Stimulated activated naive CD4-positive, alpha-beta T cell (primary cell): Measurements from ENCODE around the gene TPBGL.

Source experiments
- DNase-seq, 6 experiments: peaks; one replicate each; lab custom pipeline; 2025; lab: John Stamatoyannopoulos, UW

The TPBGL gene

DNA sequence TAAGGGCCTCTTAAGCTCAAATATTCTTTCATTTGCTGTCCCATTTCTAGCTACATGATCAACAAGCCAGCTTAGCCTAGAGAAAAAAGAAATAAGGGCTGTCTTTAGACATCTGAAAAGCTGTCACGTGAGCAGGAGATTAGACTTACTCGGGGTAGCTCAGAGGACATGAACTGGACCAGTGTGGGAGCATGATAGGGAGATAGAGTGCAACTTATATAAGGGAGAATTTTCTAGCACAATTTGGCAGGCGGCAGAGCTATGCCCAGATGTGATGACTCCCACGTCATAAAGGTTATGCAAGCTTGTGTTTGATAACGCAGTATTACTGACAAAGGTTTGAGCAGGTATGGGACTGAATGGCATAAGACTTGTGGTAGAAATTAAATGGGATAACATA lies 28.2 kb upstream of the TPBGL start:
- no peak for DNase-seq

DNA sequence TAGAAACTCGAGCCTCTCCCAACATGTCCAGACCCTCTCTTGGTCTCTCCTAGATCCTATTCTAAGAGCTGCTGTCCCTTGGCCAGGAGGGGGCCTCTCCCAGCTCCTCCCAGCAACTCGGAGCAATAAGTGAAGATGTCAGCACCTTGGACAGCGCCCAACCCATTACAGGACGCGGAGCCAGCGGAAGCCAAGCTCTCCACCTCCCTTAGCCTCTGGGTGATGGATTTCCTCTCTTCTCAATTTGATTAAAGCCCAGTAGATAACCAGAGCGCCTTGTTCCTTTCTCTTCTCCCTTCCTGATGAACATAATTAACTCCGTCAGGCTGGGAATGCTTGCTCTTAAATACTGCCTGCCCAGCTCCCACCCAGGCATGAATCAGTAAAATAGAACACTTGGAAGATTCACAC lies 26.2 kb upstream of the TPBGL start:
- DNase-seq, result peak; percentile 38 to 77 (median 62)

DNA sequence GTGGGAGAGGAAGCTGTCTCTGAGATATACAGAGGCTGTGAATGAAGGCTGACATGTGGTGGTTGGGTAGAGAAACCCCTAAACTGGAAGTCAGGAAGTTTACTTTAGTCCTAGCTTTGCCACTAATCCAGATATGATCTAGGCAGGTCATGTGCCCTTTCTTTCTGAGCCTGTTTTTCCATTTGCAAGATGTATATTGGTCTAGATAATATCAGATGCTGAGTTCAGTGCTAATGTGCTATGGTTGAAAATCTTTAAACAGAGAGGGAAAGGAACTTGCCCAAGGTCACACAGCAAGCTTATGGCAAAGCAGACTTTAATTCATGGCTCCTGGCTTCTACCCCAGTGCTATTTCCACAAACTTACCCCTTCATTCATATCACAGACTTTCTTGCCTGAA lies 25.7 kb upstream of the TPBGL start:
- DNase-seq, result no peak

DNA sequence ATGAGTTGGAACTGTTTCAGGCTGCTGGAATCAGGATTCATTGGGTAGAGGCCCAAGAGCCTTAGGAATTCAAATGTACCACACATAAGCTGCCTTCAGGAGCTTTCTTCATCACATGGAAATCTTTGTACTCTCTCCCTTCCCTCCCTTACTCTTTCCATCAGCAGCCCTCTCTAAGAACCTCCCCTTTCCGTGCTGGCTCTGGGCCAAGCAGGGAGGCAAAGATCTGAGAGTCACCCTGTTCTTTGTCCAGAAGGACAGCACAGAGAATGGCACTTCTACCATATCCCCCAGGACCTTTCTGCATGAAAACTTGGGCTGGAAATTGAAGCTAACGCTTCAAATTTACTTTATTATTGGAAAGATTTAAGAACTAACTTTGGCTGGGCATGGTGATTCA lies 20.7 kb upstream of the TPBGL start:
- DNase-seq, result no peak

DNA sequence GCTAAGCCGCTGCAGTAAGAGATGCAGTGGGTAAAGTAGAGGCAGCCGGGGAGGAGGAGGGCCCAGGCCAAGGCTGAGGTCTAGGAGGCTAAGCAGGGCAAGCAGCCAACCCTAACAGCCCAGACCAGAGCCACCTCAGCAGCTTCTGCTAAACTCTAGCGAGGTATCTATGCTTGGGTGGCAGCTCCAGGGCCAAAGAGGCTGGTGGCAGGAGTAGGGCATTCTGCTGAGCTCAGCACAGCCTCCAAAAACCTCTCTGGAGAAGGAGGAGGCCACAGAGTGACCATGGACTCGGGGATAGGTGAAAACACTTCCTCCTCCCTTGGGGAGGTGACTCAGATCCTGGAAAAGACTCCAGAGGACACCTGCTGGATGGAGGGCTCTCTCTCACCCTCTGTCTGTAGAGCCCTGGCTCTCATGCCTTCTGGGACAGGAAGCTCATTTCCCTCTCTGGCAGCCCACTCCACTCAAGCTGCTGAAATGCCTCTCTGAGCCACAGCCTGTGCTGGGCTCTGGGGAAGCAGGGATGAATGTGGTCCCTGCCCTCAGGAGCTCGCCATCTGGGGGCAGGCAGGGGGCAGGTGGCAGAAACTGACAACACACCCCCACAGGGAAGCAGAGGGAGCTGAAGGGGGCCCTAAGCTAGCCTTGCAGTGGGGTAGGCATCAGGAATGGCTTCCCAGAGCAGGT lies 16.5 kb upstream of the TPBGL start:
- DNase-seq, result no peak

DNA sequence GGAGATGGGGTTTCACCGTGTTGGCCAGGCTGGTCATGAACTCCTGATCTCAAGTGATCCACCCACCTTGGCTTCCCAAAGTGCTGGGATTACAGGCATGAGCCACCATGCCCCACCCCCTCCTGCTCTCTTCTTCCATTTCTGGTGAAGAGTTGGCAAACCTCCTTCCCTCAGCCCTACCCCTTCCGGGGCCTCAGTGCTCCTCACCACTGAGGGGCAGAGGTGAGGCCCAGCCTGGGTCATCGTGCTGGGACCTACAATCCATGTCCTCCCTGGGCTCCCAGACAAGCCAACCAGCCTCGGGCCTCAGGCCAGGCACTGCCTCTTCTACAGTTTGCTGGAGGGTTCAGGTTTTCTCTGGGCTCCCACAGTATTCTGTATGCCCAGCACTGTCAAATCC lies 14.8 kb upstream of the TPBGL start:
- no peak for DNase-seq

DNA sequence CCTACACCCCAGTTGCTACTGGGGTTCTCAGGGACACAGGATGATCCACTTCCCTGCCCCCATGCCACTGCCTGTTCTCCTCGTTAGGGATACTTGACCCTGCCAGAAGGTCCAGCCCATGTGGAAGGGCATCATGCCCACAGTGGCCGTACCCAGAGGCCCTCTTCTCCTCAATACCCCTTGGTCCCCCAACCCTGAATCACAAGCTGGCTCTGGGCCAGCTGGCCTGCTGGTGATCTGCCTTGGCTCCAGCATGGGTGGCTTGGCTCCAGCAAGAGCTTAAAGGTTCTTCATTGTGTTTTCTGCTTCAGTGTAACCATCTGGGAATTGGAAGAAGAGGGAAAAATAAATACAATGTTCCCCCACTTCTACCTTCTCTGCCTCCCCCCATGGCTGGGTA lies 11.1 kb upstream of the TPBGL start:
- DNase-seq, result no peak

DNA sequence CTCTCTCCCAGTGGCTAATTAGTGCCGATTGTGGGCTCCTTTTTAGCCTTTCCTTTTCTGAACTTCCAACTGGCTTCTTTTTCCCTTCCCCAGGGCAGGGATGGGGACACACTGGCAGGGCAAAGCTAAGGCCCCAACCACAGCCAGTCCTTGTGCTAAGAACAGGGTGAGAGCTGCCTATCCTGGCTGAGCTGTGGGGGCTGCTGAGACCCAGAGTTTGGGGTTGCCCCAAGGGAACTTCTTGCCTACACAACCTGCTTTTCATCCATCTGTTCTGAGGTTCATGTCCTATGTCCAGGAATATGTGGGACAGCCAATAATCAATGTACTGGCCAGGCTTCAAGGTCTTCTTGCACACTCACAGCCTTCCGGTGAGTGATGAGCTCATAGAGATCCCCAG lies 10.0 kb upstream of the TPBGL start:
- no peak for DNase-seq

DNA sequence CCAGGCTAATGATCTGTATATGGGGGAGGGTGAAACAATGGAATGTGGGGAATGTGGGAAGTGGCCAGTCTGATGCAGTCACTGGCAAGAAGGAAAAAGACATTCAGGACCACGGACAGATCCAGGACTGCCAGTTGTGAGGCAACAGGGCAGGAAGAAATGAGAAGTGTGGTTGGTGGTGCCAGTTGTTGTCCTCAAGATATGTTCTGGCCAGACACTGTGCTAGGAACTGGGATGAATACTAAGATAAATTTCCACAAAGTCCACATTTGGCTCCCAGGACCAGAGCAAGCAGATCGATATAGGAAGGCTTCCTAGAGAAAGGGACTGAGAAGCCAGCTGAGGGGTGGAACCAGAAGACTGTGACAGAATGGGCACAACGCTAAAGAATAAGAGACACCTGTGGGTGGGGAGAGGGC lies 6.8 kb upstream of the TPBGL start:
- DNase-seq, result peak in 2 of 6 experiments; percentile 6 to 8

DNA sequence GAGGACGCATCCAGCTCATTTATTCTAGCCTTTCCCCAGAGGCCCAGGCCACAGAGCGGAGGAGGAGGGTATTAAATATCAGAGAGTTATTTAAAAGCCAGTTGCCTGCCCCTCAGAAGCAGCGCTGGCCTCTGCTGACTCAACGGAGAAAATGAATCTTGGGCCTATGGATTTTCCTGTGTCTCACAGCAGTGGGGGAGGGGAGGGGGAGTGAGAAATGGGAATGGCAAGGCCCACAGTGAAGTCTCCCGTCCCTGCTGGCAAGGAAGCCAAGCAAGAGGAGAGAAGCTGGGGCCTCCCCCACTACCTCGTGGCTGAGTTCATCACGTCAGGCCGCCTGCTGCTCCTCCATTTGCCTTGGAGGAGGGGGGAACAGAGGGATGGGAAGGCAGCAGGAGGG lies 4.5 kb upstream of the TPBGL start:
- DNase-seq, result no peak

DNA sequence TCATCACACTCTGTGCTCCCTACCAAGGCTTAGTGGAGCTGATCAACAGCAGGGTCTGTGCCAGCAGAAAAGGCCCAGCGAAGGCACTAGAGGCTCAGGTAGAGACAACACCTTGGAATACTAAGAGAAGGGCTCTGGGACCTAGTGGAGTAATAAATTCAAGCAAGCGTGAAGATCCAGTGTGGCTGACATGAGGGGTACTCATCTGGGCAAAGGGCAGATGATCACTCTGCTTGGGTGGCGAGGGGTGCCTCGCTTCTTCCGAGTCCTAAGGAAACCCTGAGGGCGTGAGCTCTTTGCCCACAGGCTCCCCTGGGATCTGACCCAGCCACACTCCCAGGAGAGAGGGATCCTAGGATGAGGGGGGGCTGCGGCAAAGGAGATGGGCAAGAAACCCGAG lies 3.5 kb upstream of the TPBGL start:
- DNase-seq, result no peak

DNA sequence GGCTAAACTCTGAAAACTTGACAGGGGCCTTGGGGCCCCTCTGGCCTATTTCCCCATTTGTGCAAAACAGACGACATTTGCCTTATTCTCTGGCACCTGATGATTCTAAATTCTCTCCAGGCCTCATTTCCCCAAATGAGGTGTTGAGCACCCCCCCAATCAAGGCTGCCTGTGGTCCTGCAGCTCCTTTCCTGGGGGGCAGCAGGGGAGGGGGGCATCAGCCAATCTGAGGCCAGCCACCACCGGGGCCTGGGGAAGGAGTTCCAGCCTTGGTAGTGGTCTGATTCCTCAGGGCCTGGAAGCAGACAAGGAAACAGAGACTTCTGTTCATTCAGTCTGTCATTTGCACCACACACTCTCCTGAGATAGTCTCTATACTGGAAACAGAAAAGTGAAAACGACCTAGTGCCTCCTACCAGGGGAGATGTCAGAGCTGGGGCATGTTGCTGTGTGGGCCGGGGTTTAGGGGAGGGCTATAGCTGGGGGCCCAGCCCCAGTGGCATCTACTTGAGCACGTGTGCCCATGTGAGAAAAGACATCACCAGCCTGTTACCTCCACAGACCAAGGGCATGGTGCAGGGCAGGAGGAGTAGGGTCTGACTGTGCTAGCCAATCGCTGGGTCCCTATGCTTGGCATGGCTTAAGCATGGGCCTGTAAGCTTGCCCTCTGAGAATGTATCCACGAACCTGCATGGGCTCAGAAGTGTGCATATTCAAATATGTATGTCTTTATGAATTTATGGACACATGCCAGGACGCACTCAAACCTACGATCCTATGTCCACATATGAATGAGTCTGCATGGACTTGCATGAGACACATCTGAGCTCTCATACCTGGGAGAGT lies 1.8 kb upstream of the TPBGL start:
- DNase-seq, result no peak

DNA sequence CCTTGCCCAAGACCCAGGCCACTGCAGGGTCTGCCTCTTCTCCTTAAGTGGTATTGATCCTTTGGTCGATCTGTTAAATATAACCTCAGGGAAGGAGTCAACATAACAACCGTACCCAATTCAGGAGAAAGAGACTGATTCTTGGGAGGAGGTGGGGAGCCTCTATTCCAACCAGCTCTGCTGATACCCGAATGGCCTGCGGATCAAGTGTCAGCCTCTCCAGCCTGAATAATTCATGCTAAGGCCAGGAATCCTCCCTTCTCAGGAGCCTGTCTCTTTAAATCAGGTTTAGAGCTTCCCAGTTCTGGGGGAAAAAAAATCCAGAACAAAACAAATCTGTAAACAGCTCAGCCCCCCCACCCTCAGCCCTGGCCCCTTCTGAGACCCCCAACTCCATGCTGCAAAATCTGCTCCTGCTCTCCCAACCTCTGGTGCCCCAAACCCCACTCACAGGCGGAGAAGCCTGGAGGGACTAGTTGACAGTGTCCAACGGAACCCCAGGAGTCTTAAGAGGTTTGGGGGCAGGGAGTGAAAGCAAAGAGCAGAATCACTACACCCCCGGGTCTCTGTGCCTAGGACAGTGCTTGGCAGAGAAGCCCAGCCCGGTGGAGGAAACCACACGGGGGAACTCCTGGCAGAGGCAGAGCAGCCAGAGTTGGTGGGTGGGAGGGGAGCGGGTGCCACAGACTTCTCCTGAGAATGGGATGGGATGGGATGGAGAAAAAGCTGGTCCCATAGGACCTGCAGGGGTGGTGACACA lies 863 bp upstream of the TPBGL start:
- no peak for DNase-seq

DNA sequence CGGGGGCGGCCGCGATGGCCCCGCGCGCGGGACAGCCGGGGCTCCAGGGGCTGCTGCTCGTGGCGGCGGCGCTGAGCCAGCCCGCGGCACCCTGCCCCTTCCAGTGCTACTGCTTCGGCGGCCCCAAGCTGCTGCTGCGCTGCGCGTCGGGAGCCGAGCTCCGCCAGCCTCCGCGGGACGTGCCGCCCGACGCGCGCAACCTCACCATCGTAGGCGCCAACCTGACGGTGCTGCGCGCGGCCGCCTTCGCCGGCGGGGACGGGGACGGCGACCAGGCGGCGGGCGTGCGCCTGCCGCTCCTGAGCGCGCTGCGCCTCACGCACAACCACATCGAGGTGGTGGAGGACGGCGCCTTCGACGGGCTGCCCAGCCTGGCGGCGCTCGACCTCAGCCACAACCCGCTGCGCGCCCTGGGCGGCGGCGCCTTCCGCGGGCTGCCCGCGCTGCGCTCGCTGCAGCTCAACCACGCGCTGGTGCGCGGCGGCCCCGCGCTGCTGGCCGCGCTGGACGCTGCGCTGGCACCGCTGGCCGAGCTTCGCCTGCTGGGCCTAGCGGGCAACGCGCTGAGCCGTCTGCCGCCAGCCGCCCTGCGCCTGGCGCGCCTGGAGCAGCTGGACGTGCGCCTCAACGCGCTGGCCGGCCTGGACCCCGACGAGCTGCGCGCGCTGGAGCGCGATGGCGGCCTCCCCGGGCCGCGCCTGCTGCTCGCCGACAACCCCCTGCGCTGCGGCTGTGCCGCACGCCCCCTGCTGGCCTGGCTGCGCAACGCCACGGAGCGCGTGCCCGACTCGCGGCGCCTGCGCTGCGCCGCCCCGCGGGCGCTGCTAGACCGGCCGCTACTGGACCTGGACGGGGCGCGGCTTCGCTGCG lies 697 bp downstream of the TPBGL start:
- peak; percentile 68 to 92 (median 80) for DNase-seq

DNA sequence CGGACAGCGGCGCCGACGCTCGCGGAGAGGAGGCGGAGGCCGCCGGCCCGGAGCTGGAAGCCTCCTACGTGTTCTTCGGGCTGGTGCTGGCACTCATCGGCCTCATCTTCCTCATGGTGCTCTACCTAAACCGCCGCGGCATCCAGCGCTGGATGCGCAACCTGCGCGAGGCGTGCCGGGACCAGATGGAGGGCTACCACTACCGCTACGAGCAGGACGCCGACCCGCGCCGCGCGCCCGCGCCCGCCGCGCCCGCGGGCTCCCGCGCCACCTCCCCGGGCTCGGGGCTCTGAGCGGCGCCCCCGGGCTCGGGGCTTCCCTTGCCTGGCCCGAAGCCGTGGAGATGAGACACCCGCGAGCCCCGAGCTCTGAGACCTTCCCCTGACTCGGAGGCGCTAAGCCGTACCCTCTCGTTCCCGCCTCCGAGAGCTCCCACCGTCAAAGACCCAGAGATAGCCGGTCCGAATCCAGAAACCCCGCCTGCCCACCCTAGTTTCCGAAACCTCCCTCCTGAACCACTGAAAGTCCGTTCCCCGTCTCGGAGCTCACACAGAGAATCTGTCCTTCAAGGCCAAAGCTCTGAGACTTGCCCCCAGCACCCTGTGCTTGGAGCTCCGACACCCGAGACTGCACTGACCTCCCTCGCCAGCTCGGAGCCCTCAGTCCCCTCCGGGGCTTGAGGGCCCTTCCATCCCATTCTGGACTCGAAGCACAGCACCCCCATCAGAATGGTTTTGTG lies 1.5 kb downstream of the TPBGL start:
- DNase-seq, result no peak

DNA sequence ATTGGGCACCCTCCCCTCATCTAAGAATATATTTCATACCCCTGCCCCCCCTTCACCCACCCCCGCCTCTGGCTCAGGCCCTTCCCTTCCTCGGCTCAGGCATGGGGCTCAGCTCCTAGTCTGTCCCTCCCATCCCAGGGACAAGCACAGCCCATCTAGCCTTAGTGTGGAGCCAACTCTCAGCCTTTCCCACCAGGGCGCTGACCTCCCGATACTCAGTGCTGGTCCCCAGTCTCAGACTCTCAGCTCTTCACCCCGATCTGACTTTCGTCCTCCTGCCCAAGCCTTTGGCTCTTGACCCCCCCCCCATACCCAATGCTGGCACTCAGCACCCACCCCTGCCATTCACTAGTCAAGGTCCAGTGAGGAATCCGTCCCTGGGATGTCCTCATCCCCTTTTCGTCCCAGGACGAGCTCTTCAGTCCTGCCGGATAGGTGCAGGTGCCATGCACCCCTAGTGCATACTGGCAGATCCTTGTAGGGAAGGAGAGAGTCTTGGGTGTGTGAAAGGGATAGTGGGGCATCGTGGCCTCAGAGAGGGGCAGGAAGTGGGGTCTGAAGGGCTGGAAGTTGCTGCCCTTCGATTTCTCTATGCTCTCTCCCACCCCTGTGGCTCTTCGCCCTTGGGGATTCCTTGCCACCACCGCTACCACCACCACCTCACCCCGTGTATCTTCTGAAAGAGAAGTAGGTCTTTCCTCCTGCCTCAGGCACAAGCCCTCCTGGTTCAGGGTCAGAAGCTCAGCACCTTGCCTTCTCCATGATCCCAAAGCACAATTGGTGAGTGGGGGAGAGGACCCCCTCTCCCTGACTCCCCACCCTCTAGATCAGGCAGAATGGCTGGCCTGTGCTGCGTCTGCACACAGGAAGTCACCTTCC lies 2.4 kb downstream of the TPBGL start:
- DNase-seq, result no peak

DNA sequence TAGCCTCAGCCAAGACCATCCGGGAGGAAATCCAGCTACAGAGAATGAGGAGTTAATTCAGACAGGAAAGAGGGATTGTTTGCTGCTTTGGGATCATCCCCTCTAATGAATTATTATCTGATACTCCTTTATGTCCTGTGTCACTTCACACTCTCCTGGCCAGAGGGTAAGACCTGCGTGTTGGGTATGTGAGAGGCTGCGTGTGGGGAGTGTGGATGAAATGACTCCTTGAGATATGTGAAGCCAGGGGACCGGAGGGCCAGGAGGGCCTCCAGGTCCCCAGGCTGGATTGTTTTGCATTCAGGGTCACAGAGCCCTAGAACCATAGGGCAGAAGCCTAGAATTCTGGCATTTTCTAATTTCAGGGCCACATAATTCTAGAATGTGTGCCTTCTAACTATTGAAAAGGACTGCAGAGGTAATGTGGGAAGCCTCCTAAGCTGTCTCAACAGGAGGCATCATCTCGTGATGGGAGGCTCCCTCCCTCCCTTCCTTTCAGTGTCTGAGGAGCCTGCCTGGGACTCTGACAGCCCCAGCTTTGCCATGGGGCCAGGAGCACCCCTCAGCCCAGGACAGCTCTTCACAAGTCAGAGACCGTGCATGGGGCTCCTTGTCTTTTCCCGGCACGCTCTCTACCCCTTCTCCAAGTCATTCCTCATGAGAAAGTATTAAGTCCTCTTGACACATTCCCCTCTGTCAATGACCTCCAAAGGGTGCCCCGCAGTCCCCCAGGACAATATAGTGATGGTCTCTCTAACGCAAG lies 3.7 kb downstream of the TPBGL start:
- no peak for DNase-seq

DNA sequence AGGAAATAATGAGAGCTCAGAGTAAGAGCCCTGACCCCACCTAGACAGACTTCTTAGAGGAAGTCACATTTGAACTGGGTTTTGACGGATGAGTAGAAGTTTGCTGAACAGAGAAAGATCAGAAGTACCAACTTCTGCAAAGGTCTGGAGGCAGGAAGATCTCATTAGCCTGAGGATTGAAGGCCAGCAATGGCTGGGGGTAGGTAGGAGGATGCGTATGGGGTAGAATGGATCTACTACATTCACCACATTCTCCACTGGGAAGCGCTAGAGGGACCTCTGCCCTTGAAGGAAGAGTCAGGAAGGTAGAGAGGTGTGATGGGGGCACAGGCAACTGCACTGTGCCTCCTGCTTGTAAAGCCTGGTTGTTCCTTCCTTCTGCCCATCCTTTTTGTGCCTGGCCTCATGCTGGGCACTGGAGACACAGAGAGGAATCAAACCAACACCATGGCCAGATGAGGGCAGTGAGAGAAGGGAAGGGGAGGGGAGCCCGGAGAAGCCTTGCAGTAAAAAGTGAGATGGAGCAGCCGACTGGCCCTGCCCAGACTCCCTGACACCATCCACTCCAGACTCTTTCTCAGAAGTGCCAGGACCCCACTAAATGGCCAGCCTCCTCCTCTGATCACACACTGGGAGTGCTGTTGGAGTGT lies 4.9 kb downstream of the TPBGL start:
- no peak for DNase-seq
